ENCODE data around the gene YIF1A. TPM values are rescaled to one million over a fixed set of nuclear protein-coding genes. Genes with fewer than 3 reads are reported as not detected.

YIF1A gene
- polyA plus RNA-seq, 2 of the 4 experiments (the other 2 are of a cell fraction) = 79.7 to 99.7 TPM

GRCh38 chr11:66309475-66309874 lies 20.5 kb upstream of the YIF1A start:
- peaks cover 13% of the 10 kb centered on the region for H3K4me1 ChIP-seq
- no peak overlapping the region for H3K4me3 ChIP-seq
- POLR2A ChIA-PET = no interaction called here
- DNase-seq (ENCODE audit: low read depth in 1 of 2, low spot score in 1 of 2) (no peak), FAIRE-seq (no peak), ATAC-seq (no peak)
- H3K9me3 ChIP-seq = no peaks in the 10 kb centered on the region
- TF ChIP-seq MAFK (IDR thresholded peaks at IDR 0.05; ENCODE audit: partially characterized antibody) = peak; percentile 82
- no peak for TF ChIP-seq MAZ (IDR thresholded peaks at IDR 0.05; ENCODE audit: borderline replicate concordance, low read depth, low read length)
- WGBS (ENCODE audit: missing lambda C conversion rate) = 32% methylated on average over 3 of the region's 3 CpGs
- no peak overlapping the region for H3K27ac ChIP-seq
- CTCF ChIA-PET = interaction anchor here (0.7 to 12.2 kb wide), 10 partner anchors 11 to 80 kb away, joined by 3 to 247 read pairs (median 24); partner anchors contain the start of genes B4GAT1, BRMS1, RIN1 and TMEM151A
- H3K4me2 ChIP-seq = no peak overlapping the region

GRCh38 chr11:66302656-66303055 lies 13.7 kb upstream of the YIF1A start:
- FAIRE-seq (no peak), DNase-seq (ENCODE audit: low read depth in 1 of 2, low spot score in 1 of 2) (no peak), ATAC-seq (no peak)
- no peak overlapping the region for H3K27ac ChIP-seq
- POLR2A ChIA-PET = interaction anchor here (0.6 kb wide), 1 partner anchor 14 kb away, joined by 3 read pairs; the partner anchor contains the start of gene YIF1A
- H3K4me1 ChIP-seq = no peaks in the 10 kb centered on the region
- CTCF ChIA-PET = interaction anchor here (1.0 to 10.1 kb wide), 7 partner anchors 9 to 106 kb away, joined by 3 to 116 read pairs (median 6); partner anchors contain the start of genes RIN1 and TMEM151A
- no peak overlapping the region for H3K4me3 ChIP-seq
- no peaks in the 10 kb centered on the region for H3K9me3 ChIP-seq
- 81% methylated on average over 12 of the region's 12 CpGs for WGBS (ENCODE audit: missing lambda C conversion rate)
- H3K4me2 ChIP-seq = no peak overlapping the region
- TF ChIP-seq CHD4 (IDR thresholded peaks at IDR 0.05; ENCODE audit: borderline replicate concordance) = no peak
- TF ChIP-seq RNF2 (IDR thresholded peaks at IDR 0.05; ENCODE audit: borderline replicate concordance, low read depth) = no peak
- TF ChIP-seq E2F6 (IDR thresholded peaks at IDR 0.05; ENCODE audit: borderline replicate concordance, low read depth) = no peak
- no peak for TF ChIP-seq MYC (IDR thresholded peaks at IDR 0.05; ENCODE audit: borderline replicate concordance, low read length)
- no peak for TF ChIP-seq NPAS2 (CRISPR knock-in tag; IDR thresholded peaks at IDR 0.05; ENCODE audit: borderline replicate concordance)
- TF ChIP-seq POLR2AphosphoS2 (conservative IDR thresholded peaks at IDR 0.05; ENCODE audit: low read length) = no peak
- no peak for TF ChIP-seq KDM1A (IDR thresholded peaks at IDR 0.05; ENCODE audit: low read depth)
- TF ChIP-seq GATA3 (IDR thresholded peaks at IDR 0.05; ENCODE audit: borderline replicate concordance) = no peak
- no peak for TF ChIP-seq NFE2L2 (conservative IDR thresholded peaks at IDR 0.05; ENCODE audit: low read length)
- no peak for TF ChIP-seq TP53 (CRISPR knock-in tag; IDR thresholded peaks at IDR 0.05)
- no peak for TF ChIP-seq FOSB (CRISPR knock-in tag; IDR thresholded peaks at IDR 0.05)
- no peak for TF ChIP-seq CBX2 (IDR thresholded peaks at IDR 0.05; ENCODE audit: borderline replicate concordance, low read depth)
- TF ChIP-seq FOXS1 (CRISPR knock-in tag; IDR thresholded peaks at IDR 0.05) = no peak
- TF ChIP-seq BHLHE40 (IDR thresholded peaks at IDR 0.05; ENCODE audit: low read depth, low read length) = no peak
- no peak for TF ChIP-seq CBX8 (IDR thresholded peaks at IDR 0.05)
- no peak for TF ChIP-seq HOXB13 (CRISPR knock-in tag; IDR thresholded peaks at IDR 0.05; ENCODE audit: low read depth)
- no peak for TF ChIP-seq JUN (IDR thresholded peaks at IDR 0.05)
- TF ChIP-seq RARB (CRISPR knock-in tag; IDR thresholded peaks at IDR 0.05) = no peak
- no peak for TF ChIP-seq MAFK (IDR thresholded peaks at IDR 0.05; ENCODE audit: partially characterized antibody)

- ATAC-seq (no peak), FAIRE-seq (no peak), DNase-seq (ENCODE audit: low read depth in 1 of 2, low spot score in 1 of 2) (no peak)
- 63% methylated on average over 3 of the region's 3 CpGs for WGBS (ENCODE audit: missing lambda C conversion rate)
- no peaks in the 10 kb centered on the region for H3K9me3 ChIP-seq
- TF ChIP-seq HOXB5 (CRISPR knock-in tag; IDR thresholded peaks at IDR 0.05) (no peak), ZC3H11A (IDR thresholded peaks at IDR 0.05) (no peak)
- no peak overlapping the region for H3K4me3 ChIP-seq
- ChIA-PET CTCF (interaction anchor here (0.6 to 10.1 kb wide), 4 partner anchors 12 to 91 kb away, joined by 3 to 116 read pairs (median 3); no protein-coding TSS in a partner anchor), POLR2A (interaction anchor here (1.3 kb wide), 1 partner anchor 13 kb away, joined by 8 read pairs; no protein-coding TSS in a partner anchor)
- no peak overlapping the region for H3K4me2 ChIP-seq
- H3K27ac ChIP-seq = no peak overlapping the region
- H3K4me1 ChIP-seq = no peaks in the 10 kb centered on the region
Observed at GRCh38 chr11:66299186-66299585, 10.2 kb upstream of the YIF1A start.
